Chondrocyte (in vitro differentiated cells): Measurements from ENCODE around the gene SMC2. TPM values are rescaled to one million over a fixed set of nuclear protein-coding genes. Genes with fewer than 3 reads are reported as not detected.
A peak's percentile ranks its signal among the peaks of the same experiment; 100 is the strongest.

Experiments
- DNase-seq: peaks from one replicate; pipeline ENCODE4 v3.0.0; 2021; ENCODE audit warnings: mixed read lengths, low spot score
- H3K27ac Mint-ChIP-seq: one replicate; pipeline ENCODE4 v1.8.0; 2021; ENCODE audit warnings: mild to moderate bottlenecking, moderate library complexity, mixed read lengths; ENCODE audit not compliant: unreplicated experiment
- H3K27me3 Mint-ChIP-seq: 2 replicates; pipeline ENCODE4 v1.8.0; 2021; ENCODE audit warnings: low read depth, mixed read lengths
- H3K36me3 Mint-ChIP-seq: 2 replicates; pipeline ENCODE4 v1.8.0; 2021; ENCODE audit warnings: low read depth, mixed read lengths
- H3K4me1 Mint-ChIP-seq: 2 replicates; pipeline ENCODE4 v1.8.0; 2021; ENCODE audit warnings: low read depth, mild to moderate bottlenecking, mixed read lengths
- H3K4me3 Mint-ChIP-seq: one replicate; pipeline ENCODE4 v1.8.0; 2021; ENCODE audit warnings: mild to moderate bottlenecking, moderate library complexity, mixed read lengths; ENCODE audit not compliant: unreplicated experiment
- H3K9me3 Mint-ChIP-seq: 2 replicates; pipeline ENCODE4 v1.8.0; 2021; ENCODE audit warnings: low read depth, mixed read lengths
- CTCF ChIP-seq: fragments of 200-600 bp; sonication (generic); IDR thresholded peaks from 2 replicates; pipeline ENCODE4 v1.5.0; 2021; ENCODE audit warnings: antibody characterized with exemption, mild to moderate bottlenecking, moderate library complexity
- total RNA-seq: library from RNA; stranded (reverse); gene quantifications from 3 replicates; pipeline ENCODE4 v1.2.1, GENCODE V29; 2021

Gene SMC2
- total RNA-seq, 1 donor from 2014 or later, result 9.6 TPM

GRCh38 chr9:104091116-104091515 is 3.0 kb upstream of the SMC2 start:
- Mint-ChIP-seq H3K4me3 (no peak overlapping the region), H3K9me3 (peaks cover 5% of the 10 kb centered on the region), H3K27ac (no peak overlapping the region), H3K36me3 (no peaks in the 10 kb centered on the region), H3K27me3 (peaks cover 8% of the 10 kb centered on the region), H3K4me1 (peaks cover 30% of the 10 kb centered on the region)
- DNase-seq, result no peak
- TF ChIP-seq CTCF, result no peak

GRCh38 chr9:104091708-104092107 is 2.4 kb upstream of the SMC2 start:
- no peak for TF ChIP-seq CTCF
- DNase-seq, result no peak
- peaks cover 5% of the 10 kb centered on the region for H3K9me3 Mint-ChIP-seq
- H3K4me1 Mint-ChIP-seq, result peaks cover 30% of the 10 kb centered on the region
- no peaks in the 10 kb centered on the region for H3K36me3 Mint-ChIP-seq
- no peak overlapping the region for H3K4me3 Mint-ChIP-seq
- H3K27ac Mint-ChIP-seq, result peak overlapping the region; percentile 24
- H3K27me3 Mint-ChIP-seq, result peaks cover 7% of the 10 kb centered on the region

GRCh38 chr9:104092192-104092591 is 1.9 kb upstream of the SMC2 start:
- Mint-ChIP-seq H3K36me3 (no peaks in the 10 kb centered on the region), H3K4me3 (no peak overlapping the region)

GRCh38 chr9:104092875-104093600 is 1.1 kb upstream of the SMC2 start:
- no peak for DNase-seq
- Mint-ChIP-seq H3K4me1 (peaks cover 30% of the 10 kb centered on the region), H3K9me3 (peaks cover 5% of the 10 kb centered on the region), H3K4me3 (peak overlapping the region; percentile 95), H3K27me3 (no peaks in the 10 kb centered on the region), H3K36me3 (no peaks in the 10 kb centered on the region), H3K27ac (peak overlapping the region; percentile 98)
- peak; percentile 19 for TF ChIP-seq CTCF

More at GRCh38 chr9:104092192-104092591, 1.9 kb upstream of the SMC2 start:
- peaks cover 30% of the 10 kb centered on the region for H3K4me1 Mint-ChIP-seq
- TF ChIP-seq CTCF, result no peak
- DNase-seq, result no peak
- peaks cover 2% of the 10 kb centered on the region for H3K27me3 Mint-ChIP-seq
- peaks cover 5% of the 10 kb centered on the region for H3K9me3 Mint-ChIP-seq
- no peak overlapping the region for H3K27ac Mint-ChIP-seq

- H3K36me3 Mint-ChIP-seq, result no peaks in the 10 kb centered on the region
- H3K9me3 Mint-ChIP-seq, result no peaks in the 10 kb centered on the region
- no peak for DNase-seq
- H3K4me1 Mint-ChIP-seq, result peaks cover 30% of the 10 kb centered on the region
- peak overlapping the region; percentile 95 for H3K4me3 Mint-ChIP-seq
- TF ChIP-seq CTCF, result no peak
- H3K27me3 Mint-ChIP-seq, result no peaks in the 10 kb centered on the region
- H3K27ac Mint-ChIP-seq, result peak overlapping the region; percentile 98
Measured at GRCh38 chr9:104094534-104095015, 466 bp downstream of the SMC2 start.
